SHP77 treated with DMSO at 0.1 percent for 48 hours (cell line): Measurements from ENCODE around the gene SYNPR.

Source experiments
- DNase-seq: peaks from one replicate; lab custom pipeline; 2025; lab: John Stamatoyannopoulos, UW

Gene SYNPR

DNA sequence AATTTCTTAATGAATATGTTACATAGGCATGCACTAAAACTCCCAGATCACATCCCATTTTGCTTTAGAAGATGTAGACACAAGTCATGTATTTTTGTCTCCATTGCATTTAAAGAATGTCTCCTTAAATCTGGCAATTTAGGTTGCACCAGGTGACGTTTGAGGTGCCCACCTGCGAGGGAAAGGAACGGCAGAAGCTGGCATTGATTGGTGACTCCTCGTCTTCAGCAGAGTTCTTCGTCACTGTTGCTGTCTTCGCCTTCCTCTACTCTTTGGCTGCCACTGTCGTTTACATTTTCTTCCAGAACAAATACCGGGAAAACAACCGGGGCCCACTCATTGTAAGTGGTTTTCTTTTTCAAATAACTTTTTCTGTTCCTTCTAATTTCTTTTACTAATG is 278.3 kb downstream of the SYNPR start:
- no peak for DNase-seq

DNA sequence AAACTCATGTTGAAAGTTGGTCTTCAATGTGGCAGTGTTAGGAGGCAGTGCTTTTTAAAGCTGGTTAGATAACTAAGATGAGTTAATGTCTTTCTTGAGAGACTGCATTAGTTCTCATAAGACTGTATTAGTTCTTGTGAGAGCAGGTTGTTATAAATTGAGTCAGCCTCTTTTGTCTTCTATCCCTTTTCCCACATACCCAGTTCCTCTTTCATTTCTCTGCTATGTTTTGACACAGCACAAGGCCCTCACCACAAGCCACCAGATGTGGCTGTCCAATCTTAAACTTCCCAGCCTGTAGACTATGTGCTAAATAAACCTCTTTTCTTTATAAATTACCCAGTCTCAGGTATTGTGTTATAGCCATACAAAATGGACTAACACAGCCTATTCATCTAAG is 279.8 kb downstream of the SYNPR start:
- DNase-seq, result no peak

DNA sequence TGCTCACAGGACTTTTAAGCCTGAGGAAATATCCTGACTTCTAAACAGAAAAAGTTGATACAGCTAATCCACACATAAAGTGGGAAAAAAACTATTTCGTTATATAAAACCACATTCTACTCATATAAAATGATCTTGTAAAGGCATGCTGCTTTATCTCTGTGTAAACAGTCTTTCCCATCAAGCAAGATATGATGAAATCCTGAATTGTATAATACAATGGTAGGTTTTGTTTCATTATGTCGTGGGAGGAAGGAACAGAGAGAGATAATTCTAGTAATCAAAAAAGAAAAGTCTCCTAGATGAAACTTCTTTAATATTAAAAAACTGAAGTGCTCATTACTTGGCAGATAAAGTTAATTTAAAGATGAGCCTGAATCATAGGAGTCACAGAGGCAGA is 281.8 kb downstream of the SYNPR start:
- DNase-seq, result no peak

DNA sequence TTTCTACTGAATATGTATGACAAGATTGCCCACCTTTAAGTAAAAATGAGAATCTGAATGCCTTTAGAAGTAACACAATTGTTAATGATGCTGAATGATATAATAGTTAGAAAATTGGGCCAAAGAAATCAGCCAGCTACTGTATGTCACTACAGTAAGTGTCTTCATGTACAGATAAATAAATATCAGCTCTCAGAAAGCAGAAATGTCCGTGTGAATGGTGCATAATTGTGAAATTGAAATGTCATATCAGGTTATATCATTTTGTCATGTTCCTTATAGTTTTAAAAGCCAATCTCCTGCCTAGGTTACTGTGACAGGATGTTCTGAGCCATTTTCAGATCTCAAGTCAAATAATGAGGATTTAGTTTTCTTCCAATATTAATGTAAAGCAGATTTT is 283.8 kb downstream of the SYNPR start:
- no peak for DNase-seq

DNA sequence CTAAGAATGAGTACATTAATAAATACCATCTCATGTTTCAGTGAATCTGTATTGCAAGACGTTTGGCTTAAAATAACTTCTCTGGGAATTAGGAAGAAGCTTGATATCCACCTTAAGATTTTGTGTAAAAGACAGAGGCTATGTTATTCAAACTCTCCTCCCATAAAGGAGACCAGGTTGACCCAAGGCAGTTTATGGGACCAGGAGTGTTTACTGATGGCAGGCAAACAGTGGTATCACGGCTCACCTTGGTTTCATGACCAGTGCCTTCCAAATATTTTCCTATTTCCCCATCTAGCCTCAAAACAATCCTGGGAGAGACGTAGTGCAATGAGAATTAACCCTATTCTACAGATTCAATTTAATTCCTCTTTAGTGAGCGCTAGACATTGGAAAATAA is 284.2 kb downstream of the SYNPR start:
- DNase-seq, result no peak

DNA sequence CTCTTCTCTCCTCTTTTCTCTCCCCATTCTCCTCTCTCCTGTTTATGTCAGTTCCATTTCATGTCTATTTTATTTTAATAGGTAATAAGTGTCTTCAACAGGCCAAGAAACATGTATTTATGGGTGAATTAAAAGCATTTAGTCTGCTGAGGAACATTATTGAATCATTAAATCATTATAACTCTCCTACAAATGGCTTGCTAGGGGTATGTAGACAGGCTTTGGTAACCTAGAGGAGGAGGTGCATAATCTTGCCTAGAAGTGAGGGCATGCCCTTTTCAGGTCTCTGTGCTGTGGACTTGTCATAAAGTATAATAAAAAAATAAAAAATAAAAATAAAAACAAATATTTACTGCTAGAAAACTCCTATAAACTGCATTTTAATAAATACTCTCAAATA is 285.5 kb downstream of the SYNPR start:
- no peak for DNase-seq

DNA sequence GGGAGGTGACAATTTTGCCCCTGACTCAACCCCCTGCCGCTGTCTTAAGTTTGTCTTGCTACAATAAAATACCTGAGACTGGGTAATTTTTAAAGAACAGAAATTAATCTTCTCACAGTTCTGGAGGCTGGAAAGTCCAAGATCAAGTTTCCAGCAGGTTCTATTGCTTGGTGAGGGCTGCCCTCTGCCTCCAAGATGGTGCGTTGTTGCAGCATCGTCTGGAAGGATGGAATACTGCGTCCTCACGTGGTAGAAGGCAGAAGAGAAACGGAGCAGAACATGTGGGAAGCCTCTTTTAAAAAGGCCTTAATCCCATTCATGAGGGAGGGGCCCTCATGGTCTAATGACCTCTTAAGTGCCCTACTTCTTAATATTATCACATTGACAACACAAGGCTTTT is 287.1 kb downstream of the SYNPR start:
- no peak for DNase-seq

DNA sequence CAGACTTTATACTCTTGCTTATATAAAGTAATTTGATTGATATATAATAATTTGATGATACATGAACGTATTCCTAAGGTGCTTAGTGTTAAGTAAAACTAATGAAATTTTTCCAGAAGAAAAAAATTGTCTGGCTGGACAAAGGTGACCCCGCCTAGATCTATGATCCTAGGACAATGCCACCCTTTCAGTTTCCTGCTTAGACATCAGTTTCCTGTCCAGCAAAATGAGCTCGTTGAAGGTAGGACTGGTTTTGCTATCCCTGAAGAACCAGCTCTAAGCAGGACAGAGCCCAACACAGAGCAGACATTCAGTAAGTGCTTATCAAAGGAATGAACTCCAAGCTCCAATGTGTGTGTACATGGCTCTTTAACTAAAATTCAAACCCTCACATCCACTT is 293.6 kb downstream of the SYNPR start:
- no peak for DNase-seq

DNA sequence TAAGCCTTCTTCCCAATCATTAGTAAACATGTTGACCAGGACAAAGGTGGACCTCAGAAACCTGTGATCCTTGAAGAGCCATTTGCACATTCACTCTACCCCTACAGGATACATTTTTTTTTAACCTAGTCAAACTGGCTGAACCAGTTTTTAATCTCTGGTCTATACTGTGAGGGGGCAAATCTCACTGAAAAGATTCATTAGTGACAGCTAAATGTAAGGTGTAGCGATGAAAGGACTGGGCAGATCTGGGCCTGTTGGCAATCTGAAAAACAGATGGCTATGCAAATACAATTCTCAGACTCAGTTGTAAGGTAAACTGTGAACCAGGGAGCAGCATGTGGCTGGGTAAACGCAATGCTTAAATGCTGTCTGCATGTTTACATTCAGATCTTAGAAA is 298.7 kb downstream of the SYNPR start:
- no peak for DNase-seq

DNA sequence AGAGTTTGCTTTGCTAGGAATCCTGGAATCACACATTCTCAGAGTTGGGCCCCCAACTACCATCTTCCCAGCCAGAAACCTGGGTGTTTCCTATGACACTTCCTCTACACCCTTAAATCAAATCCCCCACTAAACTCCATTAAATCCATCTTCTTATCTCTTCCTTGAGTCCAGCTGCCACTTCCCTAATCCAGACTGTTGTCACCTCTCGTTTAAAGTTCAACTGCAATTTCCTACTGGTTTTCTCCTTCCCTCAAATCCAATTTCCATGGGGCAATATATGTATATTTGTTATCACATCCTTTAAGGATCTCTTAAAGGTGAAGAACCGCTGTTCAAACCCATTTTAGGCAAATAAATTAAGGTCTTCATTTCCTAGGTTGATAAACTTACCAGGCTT is 300.8 kb downstream of the SYNPR start:
- DNase-seq, result no peak

DNA sequence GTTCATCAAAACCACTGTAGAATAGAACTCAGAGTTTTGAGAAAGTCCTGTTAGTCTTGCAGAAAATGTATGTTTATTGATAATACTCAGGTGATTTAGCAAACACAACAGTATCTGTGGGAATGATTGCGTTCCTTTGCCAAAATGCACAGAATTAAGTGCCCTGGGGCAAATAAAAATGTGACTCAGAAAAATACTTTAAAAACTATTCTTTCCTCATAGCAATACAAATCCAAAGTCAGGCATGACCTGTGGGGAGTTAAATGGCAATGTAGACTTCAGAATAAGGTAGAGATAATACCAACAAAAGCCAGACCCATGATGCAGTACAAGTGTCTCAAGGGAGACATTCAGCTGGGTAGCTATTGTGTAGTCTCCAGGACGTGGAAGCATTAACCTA is 302.0 kb downstream of the SYNPR start:
- no peak for DNase-seq

DNA sequence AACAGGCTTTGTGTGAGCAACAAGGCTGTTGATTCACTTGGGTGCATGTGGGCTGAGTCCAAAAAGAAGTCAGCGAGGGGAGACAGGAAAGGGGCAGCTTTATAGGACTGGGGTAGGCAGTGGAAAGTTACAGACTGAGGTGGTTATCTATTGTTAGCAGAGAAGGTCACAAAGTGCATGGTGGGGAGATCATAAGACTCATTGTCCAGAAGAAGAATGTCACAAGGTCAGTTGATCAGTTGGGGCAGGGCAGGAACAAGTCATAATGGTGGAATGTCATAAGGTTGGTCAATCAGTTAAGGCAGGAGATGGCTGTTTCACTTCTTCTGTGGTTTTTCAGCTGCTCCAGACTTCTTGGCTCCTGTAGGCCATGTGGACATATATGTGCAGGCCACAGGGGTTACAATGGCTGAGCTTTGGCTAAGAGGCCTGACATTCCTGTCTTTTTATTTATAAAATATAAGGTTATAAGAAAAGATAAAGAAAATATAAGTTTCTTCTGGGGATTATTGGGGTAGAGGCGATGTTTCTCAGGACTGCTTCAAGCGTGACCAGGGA is 304.9 kb downstream of the SYNPR start:
- DNase-seq, result no peak

DNA sequence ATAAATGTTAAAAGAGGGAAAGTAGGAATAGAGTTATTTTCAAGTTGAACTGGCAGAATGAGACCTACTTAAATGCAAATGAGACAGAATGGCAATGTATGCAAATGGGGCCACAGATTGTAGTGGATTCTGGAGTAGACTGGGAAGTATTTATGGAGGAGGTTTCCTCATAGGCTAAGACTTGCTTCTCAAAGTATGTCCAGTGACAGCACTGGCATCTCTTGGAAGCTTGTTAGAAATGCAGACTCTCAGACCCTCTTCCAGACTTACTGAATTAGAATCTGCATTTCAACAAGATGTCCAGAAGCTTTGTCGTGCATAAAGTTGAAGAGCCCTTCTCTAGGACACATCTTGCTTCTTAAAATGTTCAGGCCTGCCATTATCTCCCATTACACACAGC is 306.6 kb downstream of the SYNPR start:
- DNase-seq, result no peak

DNA sequence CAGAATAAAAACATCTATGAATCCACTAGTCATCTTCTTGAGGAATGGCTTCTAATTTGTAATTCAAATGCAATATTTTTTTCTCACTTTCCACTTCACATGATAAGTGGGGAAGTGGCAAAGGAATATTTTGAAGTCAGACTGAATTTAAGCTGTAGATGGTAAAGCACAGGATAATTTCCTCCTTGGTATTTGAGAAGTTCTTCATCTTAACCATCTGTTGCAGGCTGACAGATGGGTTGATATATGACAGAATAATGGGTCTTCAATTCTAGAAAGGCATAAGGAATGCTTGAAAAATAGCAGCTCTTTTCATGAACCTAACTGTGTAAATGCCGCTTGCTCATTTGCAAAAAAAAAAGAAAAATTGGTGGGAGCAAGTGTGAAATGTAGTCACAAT is 307.8 kb downstream of the SYNPR start:
- no peak for DNase-seq

DNA sequence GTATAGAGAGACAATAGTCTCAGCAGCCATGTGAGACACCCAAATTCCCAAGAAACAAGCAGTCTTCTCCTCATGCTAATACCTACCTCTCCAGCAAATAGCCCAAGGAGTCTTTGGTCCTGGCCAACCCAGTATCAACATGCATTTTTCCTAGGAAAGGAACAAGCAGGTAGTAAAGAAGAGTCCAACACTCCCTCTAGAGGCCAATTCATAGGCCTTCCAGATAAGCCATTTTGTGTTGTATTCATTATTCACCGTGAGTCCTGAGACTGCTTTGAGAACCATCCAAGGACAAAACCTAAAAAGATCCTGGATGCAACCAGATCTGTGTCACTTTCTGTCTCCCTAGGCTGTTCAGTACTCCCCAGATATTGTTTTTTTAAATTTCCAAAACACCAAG is 310.8 kb downstream of the SYNPR start:
- no peak for DNase-seq

DNA sequence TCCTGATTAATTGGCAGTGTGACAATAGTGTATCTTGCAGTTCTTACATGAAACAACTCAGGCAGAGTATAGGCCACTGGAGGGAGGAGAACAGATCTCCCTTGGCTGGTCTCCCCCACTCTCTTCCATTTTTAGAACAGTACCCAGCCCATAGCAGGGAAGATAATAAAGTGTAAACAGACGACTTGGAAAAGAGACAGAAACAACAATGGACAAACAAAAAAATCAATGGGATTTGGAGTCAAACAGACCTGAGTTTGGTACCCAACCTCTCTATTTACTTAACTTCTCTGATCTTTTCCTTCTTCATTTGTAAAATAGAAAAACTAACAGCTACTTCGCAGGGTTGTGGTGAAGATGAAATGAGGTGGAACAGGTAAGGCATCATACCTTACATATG is 315.7 kb downstream of the SYNPR start:
- no peak for DNase-seq

DNA sequence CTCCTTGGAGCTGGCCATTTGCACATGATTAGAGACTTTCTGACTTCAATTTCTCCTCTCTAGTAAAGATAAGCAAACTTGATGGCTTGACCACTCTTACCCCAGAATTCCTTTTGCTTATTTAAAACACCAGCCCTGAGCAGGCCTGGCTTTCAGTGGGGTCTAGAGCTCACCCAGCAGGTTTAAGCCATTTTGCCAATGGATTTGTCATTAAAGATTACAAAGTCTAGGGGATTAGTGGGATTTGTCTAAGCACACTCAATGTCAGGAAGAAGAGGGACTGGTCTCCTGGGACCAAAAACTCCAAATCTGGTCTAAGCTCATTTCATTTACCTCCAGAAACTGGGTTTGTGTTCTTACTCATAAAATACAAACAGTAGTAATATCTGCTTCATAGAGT is 317.1 kb downstream of the SYNPR start:
- no peak for DNase-seq

DNA sequence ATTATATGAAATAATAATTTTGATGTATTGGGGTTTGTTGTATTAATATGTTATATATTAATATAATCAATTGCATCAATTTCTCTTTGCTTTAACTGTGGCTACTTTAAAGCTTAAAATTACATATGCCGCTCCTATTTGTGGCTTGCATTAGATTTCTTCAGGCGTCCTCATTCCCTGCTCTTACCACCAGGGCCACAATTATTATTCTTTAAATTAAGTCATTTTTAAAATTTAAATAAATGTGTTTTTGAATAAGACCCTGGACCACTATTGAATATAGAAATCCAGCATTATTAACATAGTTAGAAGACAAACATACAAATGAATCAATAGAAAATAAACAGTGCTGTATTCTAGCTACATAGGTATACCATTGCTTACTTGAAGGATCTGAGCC is 318.9 kb downstream of the SYNPR start:
- no peak for DNase-seq

DNA sequence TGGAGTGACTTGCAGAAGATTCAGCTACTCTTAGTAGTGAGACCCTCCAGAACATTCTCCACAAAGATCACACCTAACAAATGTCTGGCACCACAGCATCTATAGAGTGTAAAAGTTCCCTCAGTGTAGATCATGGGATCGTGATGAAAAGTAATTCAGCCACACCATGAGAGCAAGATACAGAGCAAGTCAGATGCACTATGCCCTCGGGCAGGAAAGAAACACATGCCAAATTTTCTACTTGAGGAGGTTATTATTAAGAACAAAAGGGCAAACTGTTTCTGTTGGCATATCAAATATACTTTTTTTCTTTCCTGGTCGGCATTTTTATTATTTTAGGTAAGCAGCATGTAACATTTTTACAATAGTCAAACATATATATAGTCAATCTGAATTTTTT is 329.6 kb downstream of the SYNPR start:
- DNase-seq, result no peak

DNA sequence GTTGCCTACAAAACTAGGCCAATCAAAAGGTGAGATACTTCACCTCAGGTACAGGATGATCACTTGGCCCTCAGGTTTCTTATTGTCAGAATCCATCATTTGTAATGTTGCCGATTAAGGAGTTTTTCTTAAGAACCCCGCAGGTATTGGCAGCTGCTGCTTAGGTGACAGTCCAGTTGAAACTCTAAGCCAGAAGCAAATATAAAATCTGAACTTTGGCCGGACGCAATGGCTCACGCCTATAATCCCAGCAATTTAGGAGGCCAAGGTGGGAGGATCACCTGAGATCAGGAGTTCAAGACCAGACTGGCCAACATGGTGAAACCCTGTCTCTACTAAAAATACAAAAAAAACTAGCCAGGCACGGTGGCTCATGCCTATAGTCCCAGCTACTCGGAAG is 331.3 kb downstream of the SYNPR start:
- DNase-seq, result no peak

DNA sequence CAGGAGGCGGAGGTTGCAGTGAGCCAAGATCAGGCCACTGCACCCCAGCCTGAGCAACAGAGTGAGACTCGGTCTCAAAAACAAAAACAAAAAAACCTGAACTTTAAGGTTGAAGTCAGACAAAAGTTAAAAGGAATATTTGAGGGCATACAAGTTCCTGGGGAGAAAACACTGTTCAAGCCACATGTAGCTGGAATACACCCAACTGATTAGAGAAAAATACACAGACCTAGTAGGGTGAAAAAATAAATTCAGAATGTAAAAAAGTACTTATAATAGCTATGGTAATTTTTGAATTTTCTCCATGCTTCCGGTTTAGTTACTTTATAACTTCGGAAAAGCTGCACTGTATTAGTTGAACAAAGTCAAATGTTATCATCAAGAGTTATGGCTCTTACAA is 331.7 kb downstream of the SYNPR start:
- no peak for DNase-seq

DNA sequence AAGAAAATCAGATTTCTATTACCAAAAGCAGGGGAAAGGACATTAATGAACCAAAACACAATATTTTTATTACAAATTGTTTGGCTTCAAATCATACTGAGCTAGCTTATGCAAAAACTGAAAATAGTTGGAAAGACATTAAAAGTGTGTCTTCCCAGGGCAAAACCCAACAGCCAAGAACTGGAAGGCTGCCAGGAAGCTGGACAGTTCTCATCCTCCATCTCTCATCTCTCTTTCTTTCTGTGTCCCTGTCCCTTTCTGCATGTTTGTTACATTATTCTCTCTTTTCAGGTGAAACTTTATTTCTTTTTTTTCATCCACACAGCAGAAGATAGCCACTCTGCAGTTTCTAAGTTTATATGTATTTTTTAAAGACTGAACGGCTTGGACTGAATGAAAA is 333.3 kb downstream of the SYNPR start:
- no peak for DNase-seq

DNA sequence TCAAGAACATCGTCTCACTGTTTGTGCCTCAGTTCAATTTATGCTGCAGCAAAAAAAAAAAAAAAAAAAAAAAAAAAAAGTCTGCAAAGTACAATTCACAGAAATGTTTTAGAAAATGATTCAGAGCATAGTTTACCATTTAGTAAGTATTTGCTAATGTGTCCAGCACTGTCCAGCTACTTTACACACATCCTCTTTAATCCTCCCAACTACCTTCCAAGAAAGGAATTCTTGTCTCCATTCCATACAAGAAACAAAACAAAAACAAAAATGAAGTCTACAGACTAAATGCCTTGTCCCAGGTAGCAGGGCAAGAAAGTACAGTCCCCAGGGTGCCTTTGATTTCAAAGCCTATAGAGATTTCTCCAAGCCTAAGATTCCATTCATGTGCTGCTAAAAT is 335.5 kb downstream of the SYNPR start:
- DNase-seq, result no peak

DNA sequence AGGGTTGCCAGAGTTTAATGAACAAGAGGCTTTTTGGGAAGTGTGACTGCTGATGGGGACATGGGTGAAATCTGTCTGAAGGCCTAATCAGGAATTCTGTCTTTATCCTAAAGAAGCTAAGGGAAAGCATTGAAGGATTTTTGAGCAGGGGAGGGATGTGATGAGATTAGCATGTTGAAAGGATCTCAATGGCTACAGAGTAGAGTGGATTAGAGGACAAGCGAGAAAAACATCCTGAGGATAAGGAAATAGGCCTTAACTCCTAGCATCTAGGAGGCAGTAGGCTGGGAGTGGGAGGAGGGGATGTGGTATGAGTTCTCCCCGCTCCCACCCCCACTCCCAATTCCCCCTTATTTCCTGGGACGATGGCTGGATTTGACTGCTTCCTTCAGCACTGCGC is 339.3 kb downstream of the SYNPR start:
- DNase-seq, result no peak

DNA sequence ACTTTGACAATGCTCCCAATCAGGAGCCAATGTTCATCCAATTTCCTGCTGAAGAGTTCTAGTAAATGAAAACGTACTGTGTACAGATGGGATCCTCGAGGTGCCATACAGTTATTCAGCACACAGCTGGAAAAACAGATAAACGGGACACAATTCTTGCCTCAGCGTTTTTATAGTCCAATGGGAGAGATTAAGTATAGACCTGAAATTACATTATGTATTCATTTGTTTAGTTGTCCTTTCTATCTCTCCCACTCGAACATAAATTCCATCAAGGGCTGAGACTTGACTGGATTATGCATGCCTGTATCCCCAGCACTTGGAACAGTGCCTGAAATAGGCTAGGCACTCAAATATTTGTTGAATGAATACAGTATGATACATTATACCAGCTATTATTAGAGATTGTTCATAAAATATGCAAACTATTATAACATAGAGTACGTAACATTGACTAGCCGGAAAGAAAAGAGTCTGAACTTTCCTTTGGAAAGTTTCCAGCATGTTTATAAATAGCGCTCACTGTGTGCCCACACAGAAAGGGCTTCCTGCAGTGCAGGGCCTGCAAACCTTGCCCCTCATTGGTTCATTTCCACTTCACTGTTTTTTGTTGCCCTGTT is 346.9 kb downstream of the SYNPR start:
- no peak for DNase-seq
